ENCODE results near the gene ZNF534. TPM values are rescaled to one million over a fixed set of nuclear protein-coding genes. Genes with fewer than 3 reads are reported as not detected.
"Not testable (repeated sequence)": the region's sequence is repeated elsewhere in the genome, so short reads cannot be mapped to it uniquely, and the experiment has no call there.

The ZNF534 gene
- total and polyA plus RNA-seq, 5 donors, result 0.34 to 0.59 (median 0.51) TPM

GRCh38 chr19:52500474-52500873 is 71.5 kb downstream of the ZNF534 start:
- ATAC-seq; H3K27ac ChIP-seq (ENCODE audit: low read length); DNase-seq; H3K4me3 ChIP-seq (ENCODE audit: low read length); intact Hi-C loops (cut with DNase I); H3K4me1 ChIP-seq (ENCODE audit: control insufficient read depth, insufficient read depth, low read length); H3K27me3 ChIP-seq (ENCODE audit: control insufficient read depth, insufficient read depth): not testable (repeated sequence)
- peaks cover 11% of the 10 kb centered on the region for H3K9me3 ChIP-seq (ENCODE audit: control insufficient read depth, low read length)
- 32% methylated on average over 3 of the region's 3 CpGs for whole genome bisulfite sequencing

- ATAC-seq; H3K4me1 ChIP-seq (ENCODE audit: control insufficient read depth, insufficient read depth, low read length): not testable (repeated sequence)
Observed at GRCh38 chr19:52500991-52501390, 72.0 kb downstream of the ZNF534 start.

More at GRCh38 chr19:52500991-52501390, 72.0 kb downstream of the ZNF534 start:
- H3K9me3 ChIP-seq (ENCODE audit: control insufficient read depth, low read length), result peaks cover 11% of the 10 kb centered on the region
- DNase-seq; H3K4me3 ChIP-seq (ENCODE audit: low read length); intact Hi-C loops (cut with DNase I); H3K27me3 ChIP-seq (ENCODE audit: control insufficient read depth, insufficient read depth); H3K27ac ChIP-seq (ENCODE audit: low read length): not testable (repeated sequence)
- 92% methylated on average over 12 of the region's 12 CpGs for WGBS

Other genes with a start within 250 kb of the ZNF534 start
- gene PPP2R1A, start 239.1 kb upstream of the ZNF534 start, total RNA-seq, result 100 to 1,000 TPM; 370 to 446 (median 409) TPM
- gene PPP2R1A, start 239.1 kb upstream of the ZNF534 start, polyA plus RNA-seq, result 235 TPM
- 10 to 100 TPM; 11.5 to 14.9 (median 12.4) TPM for gene ZNF766, start 159.6 kb upstream of the ZNF534 start, total RNA-seq
- gene ZNF766, start 159.6 kb upstream of the ZNF534 start, polyA plus RNA-seq, result 3.8 TPM
- gene ZNF480, start 132.0 kb upstream of the ZNF534 start, total RNA-seq, result 10 to 100 TPM; 17.3 to 21.8 (median 18.5) TPM
- 13.4 TPM for gene ZNF480, start 132.0 kb upstream of the ZNF534 start, polyA plus RNA-seq
- gene ZNF610, start 92.9 kb upstream of the ZNF534 start, total RNA-seq, result 1 to 10 TPM; 1.4 to 3.4 (median 3.3) TPM
- 2.8 TPM for gene ZNF610, start 92.9 kb upstream of the ZNF534 start, polyA plus RNA-seq
- 10 to 100 TPM; 18.1 to 24.1 (median 20.9) TPM for gene ZNF880, start 59.2 kb upstream of the ZNF534 start, total RNA-seq
- 18.3 TPM for gene ZNF880, start 59.2 kb upstream of the ZNF534 start, polyA plus RNA-seq
- gene ZNF528, start 31.3 kb upstream of the ZNF534 start, total RNA-seq, result 10 to 100 TPM; 17.9 to 21.3 (median 19.4) TPM
- 14.4 TPM for gene ZNF528, start 31.3 kb upstream of the ZNF534 start, polyA plus RNA-seq
- 1 to 10 TPM; 2.3 to 4.8 (median 2.9) TPM for gene ZNF578, start 24.4 kb downstream of the ZNF534 start, total RNA-seq
- gene ZNF578, start 24.4 kb downstream of the ZNF534 start, polyA plus RNA-seq, result 1.2 TPM
- 10 to 100 TPM; 27.6 to 34.2 (median 30.3) TPM for gene ZNF808, start 98.5 kb downstream of the ZNF534 start, total RNA-seq
- gene ZNF808, start 98.5 kb downstream of the ZNF534 start, polyA plus RNA-seq, result 9.0 TPM
- gene ZNF701, start 141.1 kb downstream of the ZNF534 start, total RNA-seq, result 10 to 100 TPM; 16.2 to 19.7 (median 19.1) TPM
- gene ZNF701, start 141.1 kb downstream of the ZNF534 start, polyA plus RNA-seq, result 11.5 TPM
- gene ZNF83, start 209.2 kb downstream of the ZNF534 start, total RNA-seq, result 10 to 100 TPM; 19.2 to 27.4 (median 22.5) TPM
- gene ZNF83, start 209.2 kb downstream of the ZNF534 start, polyA plus RNA-seq, result 24.9 TPM